ENCODE measurements around the gene SRMS. TPM values are rescaled to one million over a fixed set of nuclear protein-coding genes. Genes with fewer than 3 reads are reported as not detected.

The SRMS gene
- total and polyA plus RNA-seq, 3 donors from 2014 or later = 0.19 to 0.42 (median 0.24) TPM

DNA sequence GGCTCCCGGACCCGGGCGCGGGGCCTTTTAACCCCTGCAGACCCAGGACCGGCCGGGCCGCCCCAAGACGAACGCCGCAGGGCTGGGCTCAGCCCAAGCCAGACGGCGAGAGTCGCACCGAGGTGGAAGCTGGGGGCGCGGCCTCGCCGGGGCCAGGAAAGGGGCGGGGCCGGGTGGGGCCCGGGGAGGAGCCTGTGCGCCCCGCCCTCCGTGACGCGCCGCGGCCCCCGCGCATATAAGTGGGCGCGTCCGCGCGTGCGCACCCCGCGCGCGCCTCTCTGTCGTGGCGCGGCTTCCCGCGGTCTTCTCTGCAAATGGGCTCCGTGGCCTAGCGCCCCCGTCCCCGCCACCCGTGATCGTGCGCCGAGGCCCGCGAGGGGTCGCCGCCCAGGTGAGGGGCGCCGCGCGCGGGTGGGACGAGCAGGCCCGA lies 27.0 kb downstream of the SRMS start, which contains the start of gene PPDPF:
Gene PPDPF (plus strand): TSS at position 262 of the 430 bp plus-strand sequence. CDS start 544 bp downstream, outside the sequence.
- Histone ChIP-seq H3K27ac (peak within 1 kb of the TSS; percentile 82 to 91), H3K36me3 (ENCODE audit: low read depth, missing control alignments) (no peaks in the 10 kb centered on the region), H3K4me3 (peak within 1 kb of the TSS; percentile 75 to 90), H3K9me3 (no peaks in the 10 kb centered on the region), H3K27me3 (no peaks in the 10 kb centered on the region), H3K4me1 (peaks cover 18% of the 10 kb centered on the region)
- intact Hi-C loops (cut with DNase I; ENCODE audit: low total_unique reads) = no loop called here
- WGBS, 2 donors = no CpG with 5 or more reads among the region's 64 CpGs
- TF ChIP-seq, protein P1, sequence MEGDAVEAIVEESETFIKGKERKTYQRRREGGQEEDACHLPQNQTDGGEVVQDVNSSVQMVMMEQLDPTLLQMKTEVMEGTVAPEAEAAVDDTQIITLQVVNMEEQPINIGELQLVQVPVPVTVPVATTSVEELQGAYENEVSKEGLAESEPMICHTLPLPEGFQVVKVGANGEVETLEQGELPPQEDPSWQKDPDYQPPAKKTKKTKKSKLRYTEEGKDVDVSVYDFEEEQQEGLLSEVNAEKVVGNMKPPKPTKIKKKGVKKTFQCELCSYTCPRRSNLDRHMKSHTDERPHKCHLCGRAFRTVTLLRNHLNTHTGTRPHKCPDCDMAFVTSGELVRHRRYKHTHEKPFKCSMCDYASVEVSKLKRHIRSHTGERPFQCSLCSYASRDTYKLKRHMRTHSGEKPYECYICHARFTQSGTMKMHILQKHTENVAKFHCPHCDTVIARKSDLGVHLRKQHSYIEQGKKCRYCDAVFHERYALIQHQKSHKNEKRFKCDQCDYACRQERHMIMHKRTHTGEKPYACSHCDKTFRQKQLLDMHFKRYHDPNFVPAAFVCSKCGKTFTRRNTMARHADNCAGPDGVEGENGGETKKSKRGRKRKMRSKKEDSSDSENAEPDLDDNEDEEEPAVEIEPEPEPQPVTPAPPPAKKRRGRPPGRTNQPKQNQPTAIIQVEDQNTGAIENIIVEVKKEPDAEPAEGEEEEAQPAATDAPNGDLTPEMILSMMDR (IDR thresholded peaks at IDR 0.05) = no peak
- TF ChIP-seq POLR2A (IDR thresholded peaks at IDR 0.05) = peak; percentile 78
- DNase-seq = peak; percentile 89

DNA sequence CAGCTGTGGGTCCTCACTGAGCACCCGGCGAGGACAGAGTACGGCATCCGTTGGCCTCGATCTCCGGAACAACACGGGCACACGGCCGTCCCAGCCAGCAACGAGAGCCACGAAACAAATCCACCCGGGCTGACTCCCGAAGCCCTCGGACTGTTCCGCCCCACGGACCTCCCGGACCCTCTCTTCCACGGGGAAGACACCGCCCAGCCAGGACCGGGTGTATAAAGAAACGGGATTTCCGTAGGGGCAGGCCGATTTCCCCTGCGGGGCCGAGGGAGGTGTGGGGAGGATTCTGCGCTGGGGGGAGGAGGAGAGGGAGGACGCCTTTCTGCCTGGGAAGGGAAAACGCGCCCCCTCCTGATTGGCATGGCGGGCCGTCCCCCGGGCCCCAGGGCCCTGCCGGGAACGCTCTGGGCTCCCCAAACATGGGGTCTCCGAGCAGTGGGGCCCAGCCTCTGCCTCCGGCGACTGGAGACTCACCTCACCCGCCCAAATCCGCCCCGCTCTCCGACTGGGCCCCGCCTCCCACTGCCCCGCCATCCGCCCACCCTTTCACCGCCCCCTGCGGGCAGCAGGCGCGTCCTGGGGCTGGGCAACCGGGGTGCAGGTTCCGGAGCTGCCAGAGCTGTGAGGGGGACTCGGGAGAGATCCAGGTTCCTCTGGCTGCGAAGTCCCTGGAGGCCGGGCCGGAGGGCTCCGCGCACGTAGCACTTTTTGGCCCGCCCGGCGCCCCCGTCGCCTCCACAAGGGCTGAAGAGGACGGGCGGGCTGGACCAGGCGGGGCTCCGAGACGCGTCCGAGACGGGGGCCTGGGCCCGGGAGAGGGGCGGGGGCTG lies 27.7 kb downstream of the SRMS start:
- no peak for TF ChIP-seq POLR2A (IDR thresholded peaks at IDR 0.05)
- TF ChIP-seq, protein P1 (IDR thresholded peaks at IDR 0.05) = no peak
- no peaks in the 10 kb centered on the region for H3K9me3 ChIP-seq
- H3K4me1 ChIP-seq = peaks cover 18% of the 10 kb centered on the region
- H3K4me3 ChIP-seq = peak overlapping the region; percentile 75 to 90
- H3K27ac ChIP-seq = peak overlapping the region in 1 of 2 donors; percentile 91
- intact Hi-C loops (cut with DNase I; ENCODE audit: low total_unique reads) = no loop called here
- H3K27me3 ChIP-seq = no peaks in the 10 kb centered on the region
- no peaks in the 10 kb centered on the region for H3K36me3 ChIP-seq (ENCODE audit: low read depth, missing control alignments)
- 3 to 4% methylated on average over 5 to 50 of the region's 72 CpGs for WGBS, 2 donors
- DNase-seq = peak; percentile 34

DNA sequence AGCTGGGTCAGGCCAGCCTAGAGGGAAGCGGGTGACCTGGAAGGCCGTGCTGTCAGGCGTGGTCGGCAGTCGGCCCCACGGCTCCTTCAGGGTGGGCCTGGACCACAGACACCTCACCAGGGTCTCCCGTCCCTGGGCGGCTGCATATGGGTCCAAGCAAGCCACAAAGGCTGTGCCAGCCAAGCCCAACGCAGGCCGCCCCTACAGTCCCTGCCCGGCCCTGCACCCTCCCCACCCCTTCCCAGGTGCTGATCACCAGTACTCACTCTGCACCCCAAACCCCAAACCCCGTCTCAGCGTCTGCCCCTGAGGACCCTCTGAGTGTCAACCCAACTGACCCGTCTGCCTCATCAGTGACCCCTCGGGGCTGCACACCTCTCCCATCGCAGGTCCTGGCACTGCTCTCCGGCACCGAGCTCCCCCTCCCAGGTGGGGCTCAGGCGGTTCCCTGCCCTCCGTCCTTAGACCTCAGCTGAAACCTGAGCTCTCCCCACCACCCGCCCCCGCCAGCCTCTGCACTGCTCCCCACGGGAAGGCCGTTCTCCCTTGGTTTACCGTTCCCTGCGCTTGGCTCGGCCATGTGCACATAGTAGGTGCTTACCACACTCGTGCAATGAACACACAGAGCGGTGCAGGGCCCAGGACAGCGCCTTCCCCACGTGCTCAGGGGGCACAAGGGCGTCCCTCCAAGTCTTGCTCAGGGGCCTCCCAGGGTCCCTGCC lies 28.4 kb downstream of the SRMS start:
- no peak for DNase-seq
- Histone ChIP-seq H3K27me3 (no peaks in the 10 kb centered on the region), H3K4me1 (peaks cover 18% of the 10 kb centered on the region), H3K4me3 (peak overlapping the region in 1 of 2 donors; percentile 75), H3K27ac (no peak overlapping the region), H3K9me3 (no peaks in the 10 kb centered on the region), H3K36me3 (ENCODE audit: low read depth, missing control alignments) (no peaks in the 10 kb centered on the region)
- WGBS, 2 donors = 75 to 82% methylated on average over 16 to 32 of the region's 32 CpGs
- intact Hi-C loops (cut with DNase I; ENCODE audit: low total_unique reads) = no loop called here
- no peak for TF ChIP-seq POLR2A (IDR thresholded peaks at IDR 0.05)

DNA sequence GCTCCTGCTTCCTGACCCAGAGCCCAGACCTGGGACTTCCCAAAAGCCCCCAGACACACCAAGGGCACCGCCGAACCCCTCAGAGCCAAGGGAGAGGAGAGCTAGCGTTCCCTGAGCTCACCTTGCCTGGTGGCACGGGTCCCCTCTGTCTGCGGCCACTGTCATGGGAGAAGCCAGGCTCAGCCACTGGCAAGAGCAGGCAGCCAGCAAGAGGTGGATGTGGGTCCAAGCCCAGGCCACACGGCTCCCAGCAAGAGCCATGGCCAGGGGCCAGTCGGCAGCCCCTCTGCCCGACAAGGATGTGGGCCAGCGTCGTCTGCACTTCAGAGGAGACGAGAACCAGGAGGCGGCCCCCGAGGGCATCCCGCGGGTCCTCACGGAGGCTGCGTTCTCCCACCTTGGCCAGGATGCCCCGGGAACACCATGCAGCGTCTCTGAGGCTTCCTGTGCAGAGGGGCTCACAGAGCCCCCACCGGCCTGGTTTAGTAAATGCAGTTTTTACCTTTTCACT lies 29.1 kb downstream of the SRMS start:
- DNase-seq = no peak
- intact Hi-C loops (cut with DNase I; ENCODE audit: low total_unique reads) = no loop called here
- no peak for TF ChIP-seq POLR2A (IDR thresholded peaks at IDR 0.05)
- TF ChIP-seq, protein P1 (IDR thresholded peaks at IDR 0.05) = no peak
- Histone ChIP-seq H3K9me3 (no peaks in the 10 kb centered on the region), H3K36me3 (ENCODE audit: low read depth, missing control alignments) (no peaks in the 10 kb centered on the region), H3K27me3 (no peaks in the 10 kb centered on the region), H3K4me1 (peaks cover 18% of the 10 kb centered on the region), H3K27ac (no peak overlapping the region), H3K4me3 (no peak overlapping the region)
- 63 to 89% methylated on average over 19 to 20 of the region's 20 CpGs for WGBS, 2 donors

All from testis (tissue), 3 donors.